Adipocyte (in vitro differentiated cells): ENCODE data around the gene LILRB3.
"Not testable (repeated sequence)": the region's sequence is repeated elsewhere in the genome, so short reads cannot be mapped to it uniquely, and the experiment has no call there.

Experiments used
- DNase-seq: peaks from one replicate; pipeline ENCODE4 v3.0.0-alpha.2; 2015; ENCODE audit warnings: low read depth
- H3K27me3 ChIP-seq: replicated peaks from 2 replicates; pipeline ENCODE4 v1.7.0; 2013; ENCODE audit warnings: mild to moderate bottlenecking, low read length, moderate library complexity; ENCODE audit not compliant: control insufficient read depth, insufficient read depth
- H3K36me3 ChIP-seq: 2 replicates; pipeline ENCODE4 v1.7.0; 2013; ENCODE audit warnings: low read length, mild to moderate bottlenecking, moderate library complexity; ENCODE audit not compliant: control insufficient read depth, insufficient read depth, severe bottlenecking
- H3K4me1 ChIP-seq: 2 replicates; pipeline ENCODE4 v1.7.0; 2013; ENCODE audit warnings: mild to moderate bottlenecking, low read length, moderate library complexity; ENCODE audit not compliant: control insufficient read depth, insufficient read depth
- H3K4me3 ChIP-seq: 2 replicates; pipeline ENCODE4 v1.7.0; 2013; ENCODE audit warnings: mild to moderate bottlenecking, low read length, moderate library complexity
- H3K9ac ChIP-seq: 2 replicates; pipeline ENCODE4 v1.7.0; 2013; ENCODE audit warnings: mild to moderate bottlenecking, low read length, moderate library complexity
- H3K9me3 ChIP-seq: 2 replicates; pipeline ENCODE4 v1.7.0; 2013; ENCODE audit warnings: mild to moderate bottlenecking, low read length, moderate library complexity; ENCODE audit not compliant: control insufficient read depth

The LILRB3 gene

GRCh38 chr19:54171736-54172431 is 50.9 kb downstream of the LILRB3 start:
- not testable (repeated sequence) for H3K4me1 ChIP-seq, H3K4me3 ChIP-seq, H3K9me3 ChIP-seq, DNase-seq, H3K36me3 ChIP-seq, H3K27me3 ChIP-seq, H3K9ac ChIP-seq

GRCh38 chr19:54169149-54169740 is 53.6 kb downstream of the LILRB3 start:
- Histone ChIP-seq H3K4me3 (no peak overlapping the region), H3K27me3 (peaks cover 15% of the 10 kb centered on the region), H3K4me1 (no peaks in the 10 kb centered on the region), H3K9me3 (no peaks in the 10 kb centered on the region), H3K9ac (no peak overlapping the region), H3K36me3 (no peaks in the 10 kb centered on the region)
- DNase-seq, result no peak

- H3K9me3 ChIP-seq, result no peaks in the 10 kb centered on the region
- peak; percentile 97 for DNase-seq
- H3K4me1 ChIP-seq, result no peaks in the 10 kb centered on the region
- H3K4me3 ChIP-seq, result no peak overlapping the region
- no peaks in the 10 kb centered on the region for H3K36me3 ChIP-seq
- peaks cover 18% of the 10 kb centered on the region for H3K27me3 ChIP-seq
- H3K9ac ChIP-seq, result no peak overlapping the region
These were observed 54.5 kb downstream of the LILRB3 start for GRCh38 chr19:54168174-54168917.
